ENCODE measurements around the gene CEP126. TPM values are rescaled to one million over a fixed set of nuclear protein-coding genes. Genes with fewer than 3 reads are reported as not detected.
"Not testable (repeated sequence)": the region's sequence is repeated elsewhere in the genome, so short reads cannot be mapped to it uniquely, and the experiment has no call there.

The CEP126 gene
- total RNA-seq, 1 donor from 2014 or later, result 0.41 TPM

GRCh38 chr11:101949680-101950220, 34.9 kb downstream of the CEP126 start:
- Mint-ChIP-seq H3K9me3 (no peaks in the 10 kb centered on the region), H3K4me3 (no peak overlapping the region), H3K4me1 (ENCODE audit: low read depth) (no peaks in the 10 kb centered on the region), H3K27me3 (ENCODE audit: insufficient read depth) (no peaks in the 10 kb centered on the region), H3K27ac (no peak overlapping the region), H3K36me3 (ENCODE audit: low read depth) (no peaks in the 10 kb centered on the region)
- no peak for DNase-seq (ENCODE audit: low spot score)
- intact Hi-C loops (cut with micrococcal nuclease), result no loop called here

- Mint-ChIP-seq H3K27ac (no peak overlapping the region), H3K4me1 (ENCODE audit: low read depth) (no peaks in the 10 kb centered on the region), H3K4me3 (no peak overlapping the region), H3K9me3 (no peaks in the 10 kb centered on the region), H3K36me3 (ENCODE audit: low read depth) (no peaks in the 10 kb centered on the region), H3K27me3 (ENCODE audit: insufficient read depth) (peaks cover 2% of the 10 kb centered on the region)
- intact Hi-C loops (cut with micrococcal nuclease), result no loop called here
- no peak for DNase-seq (ENCODE audit: low spot score)
These were observed 40.5 kb downstream of the CEP126 start for GRCh38 chr11:101955278-101955677.

- Mint-ChIP-seq H3K4me1 (ENCODE audit: low read depth) (no peaks in the 10 kb centered on the region), H3K27ac (no peak overlapping the region), H3K9me3 (no peaks in the 10 kb centered on the region), H3K4me3 (no peak overlapping the region), H3K27me3 (ENCODE audit: insufficient read depth) (peaks cover 2% of the 10 kb centered on the region), H3K36me3 (ENCODE audit: low read depth) (no peaks in the 10 kb centered on the region)
- no peak for DNase-seq (ENCODE audit: low spot score)
- intact Hi-C loops (cut with micrococcal nuclease), result no loop called here
These were observed 40.9 kb downstream of the CEP126 start for GRCh38 chr11:101955701-101956100.

- no peak overlapping the region for H3K27ac Mint-ChIP-seq
- no peaks in the 10 kb centered on the region for H3K4me1 Mint-ChIP-seq (ENCODE audit: low read depth)
- DNase-seq (ENCODE audit: low spot score), result no peak
- peaks cover 2% of the 10 kb centered on the region for H3K27me3 Mint-ChIP-seq (ENCODE audit: insufficient read depth)
- H3K36me3 Mint-ChIP-seq (ENCODE audit: low read depth), result no peaks in the 10 kb centered on the region
- intact Hi-C loops (cut with micrococcal nuclease), result no loop called here
- no peak overlapping the region for H3K4me3 Mint-ChIP-seq
- H3K9me3 Mint-ChIP-seq, result no peaks in the 10 kb centered on the region
These were observed 45.4 kb downstream of the CEP126 start for GRCh38 chr11:101960231-101960630.

- H3K9me3 Mint-ChIP-seq; H3K27ac Mint-ChIP-seq; H3K4me3 Mint-ChIP-seq; H3K27me3 Mint-ChIP-seq (ENCODE audit: insufficient read depth); H3K36me3 Mint-ChIP-seq (ENCODE audit: low read depth); DNase-seq (ENCODE audit: low spot score); intact Hi-C loops (cut with micrococcal nuclease); H3K4me1 Mint-ChIP-seq (ENCODE audit: low read depth): not testable (repeated sequence)
These were observed 49.4 kb downstream of the CEP126 start for GRCh38 chr11:101964200-101964599.

GRCh38 chr11:101974255-101974654, 59.4 kb downstream of the CEP126 start:
- Mint-ChIP-seq H3K9me3 (no peaks in the 10 kb centered on the region), H3K4me3 (no peak overlapping the region)
- intact Hi-C loops (cut with micrococcal nuclease), result no loop called here

GRCh38 chr11:101974771-101975170, 60.0 kb downstream of the CEP126 start:
- Mint-ChIP-seq H3K27me3 (ENCODE audit: insufficient read depth) (peaks cover 3% of the 10 kb centered on the region), H3K9me3 (no peaks in the 10 kb centered on the region), H3K27ac (no peak overlapping the region), H3K4me3 (no peak overlapping the region), H3K36me3 (ENCODE audit: low read depth) (no peaks in the 10 kb centered on the region), H3K4me1 (ENCODE audit: low read depth) (no peaks in the 10 kb centered on the region)
- DNase-seq (ENCODE audit: low spot score), result no peak
- intact Hi-C loops (cut with micrococcal nuclease), result no loop called here

More at GRCh38 chr11:101974255-101974654, 59.4 kb downstream of the CEP126 start:
- Mint-ChIP-seq H3K4me1 (ENCODE audit: low read depth) (no peaks in the 10 kb centered on the region), H3K27me3 (ENCODE audit: insufficient read depth) (peaks cover 3% of the 10 kb centered on the region), H3K36me3 (ENCODE audit: low read depth) (no peaks in the 10 kb centered on the region), H3K27ac (no peak overlapping the region)
- DNase-seq (ENCODE audit: low spot score), result no peak

- intact Hi-C loops (cut with micrococcal nuclease), result no loop called here
- H3K36me3 Mint-ChIP-seq (ENCODE audit: low read depth), result no peaks in the 10 kb centered on the region
- no peak overlapping the region for H3K4me3 Mint-ChIP-seq
- DNase-seq (ENCODE audit: low spot score), result no peak
- no peak overlapping the region for H3K27ac Mint-ChIP-seq
- no peaks in the 10 kb centered on the region for H3K4me1 Mint-ChIP-seq (ENCODE audit: low read depth)
- H3K27me3 Mint-ChIP-seq (ENCODE audit: insufficient read depth), result peaks cover 3% of the 10 kb centered on the region
- no peaks in the 10 kb centered on the region for H3K9me3 Mint-ChIP-seq
These were observed 60.9 kb downstream of the CEP126 start for GRCh38 chr11:101975734-101976133.

- no peaks in the 10 kb centered on the region for H3K36me3 Mint-ChIP-seq (ENCODE audit: low read depth)
- no peaks in the 10 kb centered on the region for H3K27me3 Mint-ChIP-seq (ENCODE audit: insufficient read depth)
- no peaks in the 10 kb centered on the region for H3K4me1 Mint-ChIP-seq (ENCODE audit: low read depth)
- intact Hi-C loops (cut with micrococcal nuclease), result no loop called here
- H3K27ac Mint-ChIP-seq, result no peak overlapping the region
- H3K4me3 Mint-ChIP-seq, result no peak overlapping the region
- no peaks in the 10 kb centered on the region for H3K9me3 Mint-ChIP-seq
- no peak for DNase-seq (ENCODE audit: low spot score)
These were observed 72.6 kb downstream of the CEP126 start for GRCh38 chr11:101987370-101987769.

- Mint-ChIP-seq H3K27me3 (ENCODE audit: insufficient read depth) (no peaks in the 10 kb centered on the region), H3K27ac (no peak overlapping the region)
- no peak for DNase-seq (ENCODE audit: low spot score)
These were observed 78.4 kb downstream of the CEP126 start for GRCh38 chr11:101993172-101993571.

GRCh38 chr11:101994052-101994469, 79.3 kb downstream of the CEP126 start:
- H3K9me3 Mint-ChIP-seq; H3K36me3 Mint-ChIP-seq (ENCODE audit: low read depth): not testable (repeated sequence)

More at GRCh38 chr11:101993172-101993571, 78.4 kb downstream of the CEP126 start:
- H3K4me1 Mint-ChIP-seq (ENCODE audit: low read depth), result no peaks in the 10 kb centered on the region
- intact Hi-C loops (cut with micrococcal nuclease), result no loop called here
- H3K4me3 Mint-ChIP-seq, result no peak overlapping the region
- no peaks in the 10 kb centered on the region for H3K9me3 Mint-ChIP-seq
- H3K36me3 Mint-ChIP-seq (ENCODE audit: low read depth), result no peaks in the 10 kb centered on the region

GRCh38 chr11:101996111-101996510, 81.3 kb downstream of the CEP126 start:
- Mint-ChIP-seq H3K4me1 (ENCODE audit: low read depth) (no peaks in the 10 kb centered on the region), H3K27ac (no peak overlapping the region), H3K4me3 (no peak overlapping the region), H3K9me3 (no peaks in the 10 kb centered on the region), H3K27me3 (ENCODE audit: insufficient read depth) (no peaks in the 10 kb centered on the region), H3K36me3 (ENCODE audit: low read depth) (no peaks in the 10 kb centered on the region)
- DNase-seq (ENCODE audit: low spot score), result no peak
- intact Hi-C loops (cut with micrococcal nuclease), result no loop called here

More at GRCh38 chr11:101994052-101994469, 79.3 kb downstream of the CEP126 start:
- H3K4me1 Mint-ChIP-seq (ENCODE audit: low read depth); H3K27ac Mint-ChIP-seq; H3K27me3 Mint-ChIP-seq (ENCODE audit: insufficient read depth); intact Hi-C loops (cut with micrococcal nuclease); H3K4me3 Mint-ChIP-seq; DNase-seq (ENCODE audit: low spot score): not testable (repeated sequence)

GRCh38 chr11:102001657-102002338, 87.0 kb downstream of the CEP126 start:
- Mint-ChIP-seq H3K4me1 (ENCODE audit: low read depth) (peaks cover 7% of the 10 kb centered on the region), H3K9me3 (no peaks in the 10 kb centered on the region), H3K27me3 (ENCODE audit: insufficient read depth) (peaks cover 1% of the 10 kb centered on the region), H3K4me3 (no peak overlapping the region), H3K36me3 (ENCODE audit: low read depth) (no peaks in the 10 kb centered on the region), H3K27ac (no peak overlapping the region)
- intact Hi-C loops (cut with micrococcal nuclease), result no loop called here
- DNase-seq (ENCODE audit: low spot score), result no peak
